KBM-7 (cell line): Measurements from ENCODE around the gene NINL.
A peak's percentile ranks its signal among the peaks of the same experiment; 100 is the strongest.
"Not testable (repeated sequence)": the region's sequence is repeated elsewhere in the genome, so short reads cannot be mapped to it uniquely, and the experiment has no call there.

Experiments
- DNase-seq: peaks from one replicate; pipeline ENCODE4 v3.0.0-alpha.2; 2015
- in situ Hi-C: fragments of 300-500 bp; cut with MboI; formaldehyde crosslinking; loops from 2 replicates; pipeline ENCODE4 v1.14.3; 2020; ENCODE audit warnings: low sequenced_read_pairs, low pct_unique_long_range_greater_than_20kb, mixed read lengths

The NINL gene

DNA sequence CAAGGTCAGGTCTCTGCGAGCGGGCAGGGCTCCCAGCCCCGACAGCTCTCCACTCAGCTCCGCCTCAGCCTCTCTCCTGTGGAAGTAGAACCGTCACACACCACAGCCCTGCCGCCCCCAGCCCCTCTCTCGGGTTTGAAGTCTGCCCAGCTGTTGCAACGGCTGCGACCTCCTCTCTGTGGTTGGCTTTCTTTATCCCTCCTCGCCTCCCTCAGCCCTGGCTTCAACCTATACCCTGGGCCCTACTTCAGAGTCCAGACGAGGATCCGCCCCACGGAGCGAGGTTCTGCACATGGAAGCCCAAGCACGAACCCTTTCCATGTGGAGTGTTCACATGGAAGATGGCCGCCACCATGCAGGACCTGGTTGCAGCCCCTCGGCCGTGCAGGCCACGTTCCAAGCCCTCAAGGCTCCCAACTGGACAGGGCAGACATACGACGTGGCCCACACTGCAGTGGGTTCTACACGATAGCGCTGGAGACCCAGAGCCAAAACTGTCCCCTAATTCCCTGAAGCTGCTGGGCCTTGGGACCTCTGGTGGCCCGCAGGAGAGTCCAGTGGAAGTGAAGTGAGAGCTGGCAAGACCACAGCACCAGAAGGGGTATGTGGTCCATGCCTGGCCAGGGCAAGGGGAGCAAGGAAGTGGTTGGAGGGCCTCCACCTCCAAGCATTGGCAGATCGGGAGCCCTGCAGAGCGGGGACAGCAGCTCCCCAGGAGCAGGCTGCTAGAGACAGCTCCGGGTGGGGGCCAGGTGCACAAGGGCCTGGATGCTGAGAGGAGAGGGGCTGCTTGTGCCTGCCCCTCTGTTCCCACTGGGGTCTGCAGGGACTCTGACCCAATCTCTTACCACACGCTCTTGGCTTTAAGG, 108.1 kb downstream of the NINL start:
- no peak for DNase-seq
- in situ Hi-C loops: no loop called here

- no peak for DNase-seq
- in situ Hi-C loops: no loop called here
These were observed 109.0 kb downstream of the NINL start for GRCh38 chr20:25476106-25477013.

DNA sequence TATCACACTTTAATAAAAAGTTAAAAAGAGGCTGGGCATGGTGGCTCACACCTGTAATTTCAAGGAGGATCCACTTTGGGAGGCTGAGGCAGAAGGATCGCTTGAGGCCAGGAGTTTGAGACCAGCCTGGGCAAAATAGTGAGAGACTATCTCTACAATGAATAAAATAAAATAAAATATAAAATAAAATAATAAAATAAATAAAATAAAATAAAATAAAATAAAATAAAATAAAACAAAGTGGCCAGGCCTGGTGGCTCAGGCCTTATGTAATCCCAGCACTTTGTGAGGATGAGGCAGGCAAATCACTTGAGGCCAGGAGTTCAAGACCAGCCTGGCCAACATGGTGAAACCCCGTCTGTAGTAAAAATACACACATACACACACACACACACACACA, 112.0 kb downstream of the NINL start:
- DNase-seq, in situ Hi-C loops: not testable (repeated sequence)

DNA sequence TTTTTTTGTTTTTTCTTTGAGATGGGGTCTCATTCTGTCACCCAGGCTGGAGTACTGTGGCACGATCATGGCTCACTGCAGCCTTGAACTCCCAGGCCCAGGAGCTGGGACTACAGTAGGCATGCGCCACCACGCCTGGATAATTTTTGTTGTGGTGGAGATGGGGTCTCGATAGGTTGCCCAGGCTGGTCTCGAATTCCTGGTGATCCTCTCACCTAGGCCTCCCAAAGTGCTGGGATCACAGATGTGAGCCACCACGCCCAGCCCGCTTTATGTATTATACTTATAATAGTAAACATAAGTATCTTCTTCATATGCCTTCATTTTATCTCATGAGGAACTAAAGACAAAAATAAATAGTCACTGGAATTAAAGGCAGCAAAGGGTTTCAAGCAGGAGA, 114.3 kb downstream of the NINL start:
- no peak for DNase-seq
- in situ Hi-C loops: no loop called here

- peak; percentile 83 for DNase-seq
- in situ Hi-C loops: no loop called here
These were observed 115.3 kb downstream of the NINL start for GRCh38 chr20:25470045-25470444.

GRCh38 chr20:25469558-25469957, 115.8 kb downstream of the NINL start:
- in situ Hi-C loops: no loop called here
- no peak for DNase-seq

GRCh38 chr20:25468126-25469075, 116.9 kb downstream of the NINL start:
- no peak for DNase-seq
- in situ Hi-C loops: no loop called here

GRCh38 chr20:25467441-25467840, 117.9 kb downstream of the NINL start:
- in situ Hi-C loops: no loop called here
- DNase-seq: no peak

- DNase-seq: no peak
- in situ Hi-C loops: no loop called here
These were observed 118.5 kb downstream of the NINL start for GRCh38 chr20:25466846-25467245.

- in situ Hi-C loops: no loop called here
- no peak for DNase-seq
These were observed 119.8 kb downstream of the NINL start for GRCh38 chr20:25465243-25466135.

- DNase-seq: no peak
- in situ Hi-C loops: no loop called here
These were observed 120.7 kb downstream of the NINL start for GRCh38 chr20:25464501-25465242.

GRCh38 chr20:25461786-25462545, 123.4 kb downstream of the NINL start:
- in situ Hi-C loops: no loop called here
- no peak for DNase-seq

GRCh38 chr20:25461281-25461650, 124.1 kb downstream of the NINL start:
- in situ Hi-C loops: no loop called here
- DNase-seq: no peak

DNA sequence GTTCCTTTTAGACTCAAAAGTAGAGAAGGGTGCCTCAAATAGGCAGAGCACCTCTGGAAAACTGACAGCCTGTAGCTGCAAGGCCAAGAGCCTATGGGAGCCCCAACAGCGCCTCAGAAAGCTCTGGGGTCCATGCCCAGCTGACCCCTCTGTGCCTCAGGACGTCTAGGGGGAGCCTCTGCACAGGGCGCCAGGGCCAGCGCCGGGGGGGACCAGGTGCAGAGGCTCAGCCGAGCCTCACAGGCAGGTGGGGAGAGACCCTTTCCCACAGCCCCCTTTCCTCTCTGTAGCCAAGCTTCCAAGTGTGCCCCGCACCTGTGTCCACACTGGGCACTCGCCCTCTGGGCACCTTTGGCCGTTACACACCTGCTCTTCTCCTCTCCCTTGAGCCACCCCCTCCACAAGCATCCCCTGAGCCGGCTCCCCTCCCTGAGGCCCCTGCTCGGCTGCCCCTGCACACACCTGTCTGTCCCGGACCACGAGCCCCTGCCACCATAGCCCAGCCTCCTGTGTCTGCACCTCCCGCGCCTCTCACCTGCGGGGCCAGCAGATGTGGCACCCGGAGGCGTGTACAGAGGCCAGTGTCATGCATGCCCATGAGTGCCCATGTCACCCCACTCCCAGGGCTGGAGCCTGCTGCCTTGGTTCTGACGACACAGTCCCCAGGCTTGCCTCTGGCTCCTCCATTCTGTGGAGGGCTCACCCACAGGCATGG, 124.6 kb downstream of the NINL start:
- no peak for DNase-seq
- in situ Hi-C loops: no loop called here

DNA sequence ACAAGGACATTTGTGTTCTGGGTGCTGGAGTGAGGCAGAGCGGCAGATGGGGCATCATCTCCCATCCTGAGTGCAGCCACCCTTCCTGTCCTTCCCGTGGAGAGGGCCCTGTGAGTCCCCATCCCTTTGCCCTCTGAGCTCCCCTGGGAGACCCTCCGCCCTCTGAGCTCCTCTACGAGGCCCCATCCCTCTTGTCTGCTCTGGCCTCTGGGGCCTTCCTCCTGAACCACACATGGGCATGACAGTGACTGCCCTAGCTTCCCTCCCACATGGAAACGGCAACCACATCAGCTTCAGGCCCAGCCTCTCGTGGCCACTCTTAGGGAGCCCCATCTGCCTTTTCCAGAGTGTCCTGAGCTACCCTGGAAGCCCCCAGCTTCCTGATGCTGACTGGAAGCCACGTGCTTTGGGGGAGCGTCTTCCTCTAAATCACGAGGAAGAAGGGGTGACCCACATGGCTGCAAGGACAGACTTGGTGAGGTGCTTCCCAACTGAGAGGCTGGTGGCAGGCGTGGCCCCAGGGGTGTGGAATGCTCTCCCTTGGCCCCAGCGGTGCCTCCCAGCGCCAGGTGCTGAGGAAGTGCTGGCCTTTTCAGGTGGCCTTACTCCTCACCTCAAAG, 125.3 kb downstream of the NINL start:
- DNase-seq: no peak
- in situ Hi-C loops: no loop called here
